Subcutaneous adipose tissue (tissue), 4 donors: Measurements from ENCODE around the gene TMEM139. TPM values are rescaled to one million over a fixed set of nuclear protein-coding genes. Genes with fewer than 3 reads are reported as not detected.

ENCODE experiments used
- CTCF ChIP-seq: fragments of 450-650 bp; IDR thresholded peaks from one replicate; pipeline ENCODE4 v1.5.1; 2016; ENCODE audit warnings: low read depth, mild to moderate bottlenecking, control low read depth, antibody characterized with exemption, moderate library complexity
- total RNA-seq, 4 donors: library from RNA; depleted of rRNA; stranded (reverse); fragments of >200 nt; gene quantifications; one replicate each; pipeline ENCODE4 v1.1.0, GENCODE V29; 2016

Gene TMEM139
- total RNA-seq, 4 donors from 2014 or later = 0.66 to 11.9 TPM; not detected in 2

- no peak for TF ChIP-seq CTCF
These were observed 1.4 kb upstream of the TMEM139 start for GRCh38 chr7:143283381-143283780.

- no peak for TF ChIP-seq CTCF
These were observed 666 bp downstream of the TMEM139 start for GRCh38 chr7:143285470-143285778.

GRCh38 chr7:143285806-143286521 lies 1.2 kb downstream of the TMEM139 start:
- TF ChIP-seq CTCF = no peak

- no peak for TF ChIP-seq CTCF
These were observed 1.7 kb downstream of the TMEM139 start for GRCh38 chr7:143286522-143286890.

GRCh38 chr7:143287339-143287934 lies 2.7 kb downstream of the TMEM139 start:
- TF ChIP-seq CTCF = no peak

- TF ChIP-seq CTCF = no peak
These were observed 3.4 kb downstream of the TMEM139 start, which contains the start of gene CASP2 for GRCh38 chr7:143287935-143288826. Gene CASP2, plus strand, starts transcription at chr7:143288351. Its CDS starts 105 bp downstream, at chr7:143288456.

- no peak for TF ChIP-seq CTCF
These were observed 4.1 kb downstream of the TMEM139 start for GRCh38 chr7:143288836-143289235.
